GM23338 (cell line): ENCODE measurements around the gene HS1BP3. TPM values are rescaled to one million over a fixed set of nuclear protein-coding genes. Genes with fewer than 3 reads are reported as not detected.

Experiments
- ATAC-seq: fragments of 200-7000 bp; cut with Tn5 transposase; 3 replicates; pipeline ENCODE4 v1.9.1; 2020
- DNase-seq: peaks from one replicate; pipeline ENCODE4 v3.0.0-alpha.2; 2015; ENCODE audit warnings: low spot score
- H2AFZ ChIP-seq: fragments of 200-600 bp; sonication (generic); 2 replicates; pipeline ENCODE4 v1.8.0; 2016; ENCODE audit warnings: antibody characterized with exemption, mild to moderate bottlenecking, moderate library complexity
- H3F3A ChIP-seq: fragments of 200-600 bp; sonication (generic); replicated peaks from 2 replicates; pipeline ENCODE4 v1.8.0; 2017; ENCODE audit warnings: antibody characterized with exemption, mixed run types, low read depth
- H3K27ac ChIP-seq: fragments of 200-600 bp; sonication (generic); 2 replicates; pipeline ENCODE4 v1.6.1; 2016; ENCODE audit warnings: low read depth
- H3K27me3 ChIP-seq: fragments of 200-600 bp; sonication (generic); 2 replicates; pipeline ENCODE4 v1.8.0; 2016; ENCODE audit warnings: mild to moderate bottlenecking, mixed run types, moderate library complexity; ENCODE audit not compliant: insufficient read depth
- H3K36me3 ChIP-seq: fragments of 200-600 bp; sonication (generic); 2 replicates; pipeline ENCODE4 v1.8.0; 2016; ENCODE audit warnings: mild to moderate bottlenecking; ENCODE audit not compliant: insufficient read depth
- H3K4me1 ChIP-seq: fragments of 200-600 bp; sonication (generic); 2 replicates; pipeline ENCODE4 v1.8.0; 2016; ENCODE audit warnings: mild to moderate bottlenecking, moderate library complexity; ENCODE audit not compliant: insufficient read depth
- H3K4me2 ChIP-seq: fragments of 200-600 bp; sonication (generic); 2 replicates; pipeline ENCODE4 v1.7.1; 2017; ENCODE audit warnings: mixed run types
- H3K4me3 ChIP-seq: fragments of 200-600 bp; sonication (generic); 2 replicates; pipeline ENCODE4 v1.6.1; 2016; ENCODE audit warnings: mixed run types
- H3K79me2 ChIP-seq: fragments of 200-600 bp; sonication (generic); replicated peaks from 2 replicates; pipeline ENCODE4 v1.8.0; 2017; ENCODE audit warnings: mild to moderate bottlenecking; ENCODE audit not compliant: insufficient read depth
- H3K9me2 ChIP-seq: fragments of 200-600 bp; sonication (generic); 2 replicates; pipeline ENCODE4 v1.8.0; 2017; ENCODE audit not compliant: insufficient read depth
- H4K20me1 ChIP-seq: fragments of 200-600 bp; sonication (generic); replicated peaks from 2 replicates; pipeline ENCODE4 v1.8.0; 2017; ENCODE audit warnings: mild to moderate bottlenecking; ENCODE audit not compliant: insufficient read depth
- H3K27ac Mint-ChIP-seq: 2 replicates; pipeline ENCODE4 v1.8.0; 2020; ENCODE audit warnings: inconsistent platforms, mild to moderate bottlenecking, moderate library complexity, mixed read lengths
- H3K27me3 Mint-ChIP-seq: 3 replicates; pipeline ENCODE4 v1.8.0; 2022; ENCODE audit warnings: low read depth, mild to moderate bottlenecking, moderate library complexity, mixed read lengths, inconsistent platforms; ENCODE audit not compliant: insufficient read depth, poor library complexity
- H3K36me3 Mint-ChIP-seq: 3 replicates; pipeline ENCODE4 v1.8.0; 2021; ENCODE audit warnings: low read depth, mild to moderate bottlenecking, inconsistent platforms, moderate library complexity, mixed read lengths
- H3K4me1 Mint-ChIP-seq: 3 replicates; pipeline ENCODE4 v1.8.0; 2020; ENCODE audit warnings: mild to moderate bottlenecking, inconsistent platforms, mixed read lengths
- H3K4me3 Mint-ChIP-seq: 3 replicates; pipeline ENCODE4 v1.8.0; 2021; ENCODE audit warnings: moderate library complexity, mild to moderate bottlenecking, inconsistent platforms, mixed read lengths
- H3K9me3 Mint-ChIP-seq: 3 replicates; pipeline ENCODE4 v1.8.0; 2020; ENCODE audit warnings: moderate library complexity, mild to moderate bottlenecking, inconsistent platforms, mixed read lengths
- CTCF ChIP-seq, 2 experiments: fragments of 200-600 bp in 1 of 2; sonication (generic) in 1 of 2; conservative IDR thresholded peaks; 2 replicates each; pipeline versions ENCODE4 v1.5.1 to v1.6.1; 2016 to 2017; ENCODE audit warnings: antibody characterized with exemption in 2 of 2, low read depth in 2 of 2, mild to moderate bottlenecking in 2 of 2, moderate library complexity in 1 of 2
- ETS1 ChIP-seq: IDR thresholded peaks from 2 replicates; pipeline ENCODE4 v1.6.1; 2016; ENCODE audit warnings: antibody characterized with exemption
- EZH2 ChIP-seq: fragments of 200-600 bp; sonication (generic); IDR thresholded peaks from one replicate; pipeline ENCODE4 v1.8.0; 2017; ENCODE audit warnings: antibody characterized with exemption, mild to moderate bottlenecking, low read depth; ENCODE audit not compliant: unreplicated experiment
- EZH2phosphoT487 ChIP-seq: fragments of 200-600 bp; sonication (generic); IDR thresholded peaks from one replicate; pipeline ENCODE4 v1.8.1; 2018; ENCODE audit warnings: antibody characterized with exemption; ENCODE audit not compliant: unreplicated experiment
- JUNB ChIP-seq: IDR thresholded peaks from one replicate; pipeline ENCODE4 v1.6.1; 2016; ENCODE audit warnings: antibody characterized with exemption; ENCODE audit not compliant: unreplicated experiment
- NANOG ChIP-seq: IDR thresholded peaks from 2 replicates; pipeline ENCODE4 v1.6.1; 2016; ENCODE audit warnings: antibody characterized with exemption, borderline replicate concordance
- POLR2AphosphoS5 ChIP-seq: IDR thresholded peaks from 2 replicates; pipeline ENCODE4 v1.6.1; 2016; ENCODE audit warnings: antibody characterized with exemption, low read depth
- REST ChIP-seq: IDR thresholded peaks from one replicate; pipeline ENCODE4 v1.6.1; 2018; ENCODE audit warnings: antibody characterized with exemption; ENCODE audit not compliant: unreplicated experiment
- STAT1 ChIP-seq: IDR thresholded peaks from one replicate; pipeline ENCODE4 v1.6.1; 2016; ENCODE audit warnings: antibody characterized with exemption; ENCODE audit not compliant: unreplicated experiment
- ZNF114 ChIP-seq: fragments of 250-450 bp; sonication (Bioruptor Pico); IDR thresholded peaks from 2 replicates; pipeline ENCODE4 v1.5.0; 2020; ENCODE audit warnings: mild to moderate bottlenecking, moderate library complexity
- ZNF331 ChIP-seq: fragments of 250-450 bp; sonication (Bioruptor Pico); IDR thresholded peaks from 2 replicates; pipeline ENCODE4 v1.5.0; 2020; ENCODE audit warnings: low read depth, mild to moderate bottlenecking, moderate library complexity
- polyA plus RNA-seq: library from polyadenylated mRNA; unstranded; fragments of >200 nt; fragmentation: Nextera tagmentation; extraction: Ambion mirVana; gene quantifications from 2 replicates; pipeline ENCODE4 v1.2.1, GENCODE V29; 2016
- total RNA-seq: library from RNA; depleted of rRNA; stranded (reverse); fragments of >200 nt; shearing (Covaris generic); gene quantifications from 2 replicates; pipeline ENCODE4 v1.2.3, GENCODE V29; 2014

The HS1BP3 gene
- total and polyA plus RNA-seq, 2 experiments from 2014 or later = 7.2 to 15.0 TPM

DNA sequence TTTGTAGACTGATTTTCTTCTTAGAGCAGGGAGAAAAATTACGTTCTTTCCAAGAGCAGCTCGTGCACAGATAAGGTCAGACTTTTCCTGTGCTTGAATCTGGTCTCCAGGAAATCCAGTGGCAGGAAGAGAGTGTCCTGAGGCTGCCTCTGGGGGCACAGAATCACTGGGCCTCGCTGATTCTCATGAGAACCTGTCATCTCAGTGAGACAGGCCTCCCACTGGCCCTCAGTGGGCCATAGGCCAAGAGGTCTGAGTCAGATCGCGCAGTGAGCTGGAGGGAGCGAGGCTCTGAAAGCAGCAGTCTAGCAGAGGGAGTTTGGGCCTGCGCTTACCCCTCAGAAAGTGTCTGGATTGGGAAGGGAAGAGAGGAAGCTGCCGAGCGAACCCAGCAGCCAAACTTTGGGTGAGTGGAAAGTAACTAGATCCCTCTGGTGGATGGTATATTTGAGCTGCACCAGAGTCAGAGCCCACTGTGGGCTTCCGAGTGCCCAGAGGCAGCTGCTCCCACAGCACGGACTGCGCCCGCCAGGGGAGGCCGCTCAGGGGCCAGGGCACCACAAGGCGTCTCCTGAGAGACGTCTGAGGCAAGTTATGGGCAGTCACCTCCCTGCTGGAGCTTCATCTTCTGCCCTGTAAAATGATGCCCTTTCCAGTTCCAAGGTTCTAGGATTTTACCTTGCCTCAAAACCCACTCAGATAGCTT lies 24.2 kb upstream of the HS1BP3 start (continued):
- TF ChIP-seq ETS1 = no peak
- no peak for TF ChIP-seq POLR2AphosphoS5
- no peak for TF ChIP-seq ZNF331 (CRISPR knock-in tag)

- H2AFZ ChIP-seq = no peak overlapping the region
- H3K27me3 ChIP-seq = peaks cover 58% of the 10 kb centered on the region
- ATAC-seq (no peak), DNase-seq (no peak)
- H3K27ac Mint-ChIP-seq = no peak overlapping the region
- peaks cover 3% of the 10 kb centered on the region; the same call in 1 of the 2 replicates for H3F3A ChIP-seq
- H3K79me2 ChIP-seq = no peaks in the 10 kb centered on the region
- no peak overlapping the region for H3K4me2 ChIP-seq
- no peak overlapping the region for H3K27ac ChIP-seq
- H3K9me3 Mint-ChIP-seq = no peaks in the 10 kb centered on the region; the same call in 2 of the 3 replicates
- H3K9me2 ChIP-seq = no peaks in the 10 kb centered on the region
- H3K4me1 ChIP-seq = peaks cover 47% of the 10 kb centered on the region
- peaks cover 62% of the 10 kb centered on the region for H3K4me1 Mint-ChIP-seq
- peaks cover 62% of the 10 kb centered on the region for H3K27me3 Mint-ChIP-seq
- no peaks in the 10 kb centered on the region for H3K36me3 Mint-ChIP-seq
- H4K20me1 ChIP-seq = no peaks in the 10 kb centered on the region; the same call in 1 of the 2 replicates
- H3K36me3 ChIP-seq = no peaks in the 10 kb centered on the region
- no peak overlapping the region for H3K4me3 ChIP-seq
- H3K4me3 Mint-ChIP-seq = no peak overlapping the region
- TF ChIP-seq STAT1 = no peak
- TF ChIP-seq JUNB = no peak
- TF ChIP-seq ZNF331 (CRISPR knock-in tag) = no peak
- TF ChIP-seq ZNF114 (CRISPR knock-in tag) = no peak
- TF ChIP-seq REST = no peak
- no peak for TF ChIP-seq ETS1
- TF ChIP-seq EZH2phosphoT487 = no peak
- no peak for TF ChIP-seq CTCF (conservative IDR thresholded peaks at IDR 0.05; ENCODE audit: low read depth in 2 of 2)
- TF ChIP-seq POLR2AphosphoS5 = no peak
- TF ChIP-seq NANOG = no peak
- no peak for TF ChIP-seq EZH2
These were observed 23.5 kb upstream of the HS1BP3 start for GRCh38 chr2:20674309-20674965.
